NCI-H1930 (cell line): ENCODE measurements around the gene PDGFRB.

ENCODE experiments used
- DNase-seq, 2 experiments: peaks; one replicate each; lab custom pipeline; 2025; lab: John Stamatoyannopoulos, UW

The PDGFRB gene

GRCh38 chr5:150155258-150156026, at the start of gene PDGFRB:
TSS of gene PDGFRB (minus strand) at chr5:150155845. CDS start at chr5:150137047, 18,798 bp downstream.
- DNase-seq = no peak

- no peak for DNase-seq
Measured at GRCh38 chr5:150204590-150204960, 48.9 kb upstream of the PDGFRB start.

GRCh38 chr5:150203832-150204589, 48.4 kb upstream of the PDGFRB start:
- DNase-seq = no peak

GRCh38 chr5:150202501-150202900, 46.9 kb upstream of the PDGFRB start:
- DNase-seq = no peak

- DNase-seq = no peak
Measured at GRCh38 chr5:150197476-150197875, 41.8 kb upstream of the PDGFRB start.

- DNase-seq = no peak
Measured at GRCh38 chr5:150196986-150197385, 41.3 kb upstream of the PDGFRB start.

DNA sequence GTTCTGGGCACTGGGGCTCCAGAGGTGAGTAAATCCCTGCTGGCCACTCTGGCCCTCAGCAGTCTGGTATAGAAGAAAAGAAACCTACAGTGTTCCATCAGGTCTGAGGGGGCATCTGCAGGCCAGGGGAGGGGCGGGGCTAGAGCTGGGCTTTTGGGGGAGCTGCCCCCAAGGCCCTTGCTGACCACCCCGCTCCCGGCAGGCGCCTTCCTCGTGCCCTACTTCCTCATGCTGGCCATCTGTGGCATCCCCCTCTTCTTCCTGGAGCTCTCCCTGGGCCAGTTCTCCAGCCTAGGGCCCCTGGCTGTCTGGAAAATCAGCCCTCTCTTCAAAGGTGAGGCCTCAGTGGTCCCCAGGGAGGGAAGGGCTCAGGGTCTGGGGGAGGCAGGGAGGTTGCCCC, 40.9 kb upstream of the PDGFRB start:
- DNase-seq = no peak

GRCh38 chr5:150195736-150196485, 40.3 kb upstream of the PDGFRB start:
- no peak for DNase-seq

GRCh38 chr5:150192462-150192861, 36.8 kb upstream of the PDGFRB start:
- DNase-seq = no peak

- no peak for DNase-seq
Measured at GRCh38 chr5:150190987-150191386, 35.3 kb upstream of the PDGFRB start.

DNA sequence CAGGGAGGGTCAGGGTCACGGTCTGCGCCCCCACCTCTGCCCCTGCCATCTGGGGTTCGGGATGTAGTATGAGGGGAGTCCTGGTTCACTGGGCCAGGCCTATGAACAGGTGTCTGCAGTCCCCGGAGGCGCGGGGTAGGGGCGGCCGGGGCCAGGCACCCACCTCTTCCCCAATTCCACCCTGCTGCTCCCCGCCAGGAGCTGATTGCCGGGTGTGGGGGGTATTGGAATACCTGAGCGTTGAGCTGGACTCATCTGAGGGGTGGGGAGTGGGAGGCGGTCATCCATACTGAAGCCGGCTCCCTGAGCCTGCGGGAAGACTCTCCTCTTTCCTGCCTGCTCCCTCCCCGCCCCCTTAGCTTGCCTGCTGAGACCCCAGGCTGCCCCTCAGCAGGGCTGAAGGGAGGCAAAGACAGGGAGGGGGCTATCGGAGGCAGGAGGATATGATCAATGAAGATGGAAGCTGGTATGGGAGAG, 34.9 kb upstream of the PDGFRB start:
- no peak for DNase-seq

GRCh38 chr5:150189728-150190502, 34.3 kb upstream of the PDGFRB start, which contains the start of gene SLC6A7:
TSS of gene SLC6A7 (plus strand) at chr5:150190062. CDS start at chr5:150190328, 266 bp downstream.
- DNase-seq = no peak

DNA sequence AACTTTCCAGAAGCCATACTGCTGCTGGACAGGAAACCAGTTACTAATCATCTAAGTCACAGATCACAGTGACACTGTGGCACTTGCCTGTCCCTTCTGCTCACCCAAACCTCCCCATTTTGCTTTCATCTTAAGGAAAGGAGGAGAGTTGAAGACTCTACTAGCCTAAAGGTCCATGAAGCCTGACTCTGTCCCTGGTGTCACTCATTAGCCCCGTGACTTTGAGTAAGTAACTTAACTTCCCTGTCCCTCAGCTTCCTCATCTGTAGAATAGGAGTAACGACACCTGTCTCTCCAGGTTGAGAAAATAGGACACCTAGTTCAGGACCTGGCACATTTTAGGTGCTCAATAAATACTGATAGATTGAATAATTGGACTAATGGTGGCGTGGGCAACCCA, 33.7 kb upstream of the PDGFRB start:
- no peak for DNase-seq

- DNase-seq = no peak
Measured at GRCh38 chr5:150188146-150188842, 32.6 kb upstream of the PDGFRB start.

DNA sequence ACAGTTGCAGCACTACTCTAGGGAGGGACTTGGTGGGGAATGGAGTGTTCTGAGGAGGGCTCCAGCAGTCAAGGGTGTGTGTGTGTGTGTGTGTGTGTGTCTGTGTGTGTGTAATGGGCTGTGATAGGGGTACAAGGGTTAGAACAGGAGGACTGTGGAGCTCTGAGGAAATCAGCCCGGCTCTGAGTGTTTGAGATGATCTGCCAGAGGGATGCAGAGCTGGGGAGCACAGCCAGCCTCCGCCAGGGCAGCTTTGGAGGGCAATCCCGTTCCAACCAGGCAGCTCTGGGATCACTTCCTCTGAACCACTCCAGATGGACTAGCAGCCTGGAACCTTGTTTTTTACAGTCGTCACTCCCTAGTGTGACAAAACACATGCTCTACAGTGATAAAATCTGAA, 31.3 kb upstream of the PDGFRB start:
- DNase-seq = no peak

DNA sequence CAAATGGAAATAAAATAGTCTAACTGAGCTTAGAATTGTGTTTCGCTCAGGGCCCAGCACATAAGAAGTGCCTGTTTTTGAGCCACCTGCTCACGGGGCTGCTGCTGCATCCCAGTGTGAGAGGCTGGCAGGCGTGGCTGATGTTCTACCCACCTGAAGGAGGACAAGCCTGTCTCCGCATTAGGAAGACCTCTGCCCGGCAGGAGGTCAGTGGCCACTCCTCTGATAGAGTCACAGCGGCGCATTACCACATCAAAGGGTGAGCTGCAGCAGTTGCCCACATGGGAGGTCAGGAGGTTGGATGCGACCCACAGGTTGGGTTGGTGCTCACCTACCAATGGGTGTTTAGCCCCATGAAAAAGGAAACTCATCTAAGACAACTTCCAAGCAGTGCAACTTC, 30.5 kb upstream of the PDGFRB start:
- DNase-seq = no peak

DNA sequence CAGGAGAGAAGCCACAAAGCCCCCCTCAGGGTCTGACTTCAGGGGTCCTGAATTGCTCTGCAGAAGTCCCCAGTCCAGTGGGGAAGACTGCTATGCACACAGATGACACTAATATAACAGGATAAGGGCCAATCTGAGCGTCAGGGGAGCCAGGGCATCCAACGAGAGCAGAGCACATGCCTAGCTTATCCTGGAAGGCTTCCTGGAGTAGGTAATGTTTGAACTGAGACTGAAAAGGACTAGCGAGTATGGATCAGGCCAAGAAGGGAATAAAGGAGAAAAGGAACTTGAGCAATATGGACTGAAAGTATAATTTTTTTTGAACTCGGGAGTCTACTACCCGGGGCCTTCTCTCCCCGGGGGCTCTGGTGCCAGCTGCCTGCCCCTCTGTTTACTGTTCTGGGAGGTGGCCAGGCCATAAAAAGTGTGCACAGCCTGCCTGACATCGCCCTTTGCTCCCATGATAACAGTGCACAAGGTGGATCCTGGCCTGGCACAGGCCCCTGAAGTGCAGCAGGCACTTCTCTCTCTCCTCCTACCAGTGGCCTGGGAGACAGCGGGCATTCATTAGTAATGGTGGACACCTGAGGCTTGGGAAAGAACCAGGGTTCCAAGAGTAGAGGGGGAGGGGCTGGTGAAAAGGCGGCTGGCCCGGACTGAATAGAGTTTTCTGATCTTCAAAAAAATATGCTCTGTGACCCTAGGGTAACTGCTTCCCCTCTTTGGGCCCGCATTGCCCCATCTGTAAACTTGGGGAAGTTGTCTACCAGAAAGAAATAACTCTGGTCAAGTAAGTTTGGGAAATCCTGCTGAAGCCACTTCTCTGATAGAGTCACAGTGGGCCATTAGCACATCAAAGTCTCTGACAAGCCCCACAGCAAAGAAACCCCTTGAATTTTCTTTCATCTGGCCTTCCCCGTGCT, 29.6 kb upstream of the PDGFRB start:
- DNase-seq = no peak

- DNase-seq = no peak
Measured at GRCh38 chr5:150184006-150184405, 28.4 kb upstream of the PDGFRB start.

DNA sequence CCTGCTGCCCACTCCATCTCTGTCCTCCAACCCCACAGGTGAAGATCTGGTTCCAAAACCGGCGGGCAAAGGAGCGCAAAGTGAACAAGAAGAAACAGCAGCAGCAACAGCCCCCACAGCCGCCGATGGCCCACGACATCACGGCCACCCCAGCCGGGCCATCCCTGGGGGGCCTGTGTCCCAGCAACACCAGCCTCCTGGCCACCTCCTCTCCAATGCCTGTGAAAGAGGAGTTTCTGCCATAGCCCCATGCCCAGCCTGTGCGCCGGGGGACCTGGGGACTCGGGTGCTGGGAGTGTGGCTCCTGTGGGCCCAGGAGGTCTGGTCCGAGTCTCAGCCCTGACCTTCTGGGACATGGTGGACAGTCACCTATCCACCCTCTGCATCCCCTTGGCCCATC, 27.8 kb upstream of the PDGFRB start:
- no peak for DNase-seq

DNA sequence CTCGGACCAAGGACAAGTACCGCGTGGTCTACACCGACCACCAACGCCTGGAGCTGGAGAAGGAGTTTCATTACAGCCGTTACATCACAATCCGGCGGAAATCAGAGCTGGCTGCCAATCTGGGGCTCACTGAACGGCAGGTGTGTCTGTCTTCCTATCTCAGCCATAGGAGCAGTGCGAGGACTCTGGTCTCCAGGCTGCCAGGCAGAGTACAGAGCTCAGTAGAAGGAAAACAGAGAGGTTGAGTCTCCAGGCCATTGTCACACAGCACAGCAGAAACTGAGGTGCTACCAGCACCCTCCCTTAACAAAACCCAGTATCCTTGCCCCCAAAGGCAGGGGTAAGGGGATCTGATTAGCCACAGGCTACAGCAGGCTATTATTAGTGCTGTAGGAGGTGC, 27.1 kb upstream of the PDGFRB start:
- DNase-seq = no peak
